Measurements from ENCODE around the gene SH3GLB1.

SH3GLB1 gene

GRCh38 chr1:86739648-86740509 lies 35.5 kb downstream of the SH3GLB1 start:
- DNase-seq: no peak

GRCh38 chr1:86741947-86742572 lies 37.7 kb downstream of the SH3GLB1 start:
- DNase-seq: peak; percentile 24

- DNase-seq: no peak
Observed at GRCh38 chr1:86747304-86747703, 42.9 kb downstream of the SH3GLB1 start.

- no peak for DNase-seq
Observed at GRCh38 chr1:86748622-86749373, 44.4 kb downstream of the SH3GLB1 start.

GRCh38 chr1:86750076-86750475 lies 45.7 kb downstream of the SH3GLB1 start:
- DNase-seq: no peak

GRCh38 chr1:86750530-86750929 lies 46.2 kb downstream of the SH3GLB1 start:
- DNase-seq: no peak

GRCh38 chr1:86751923-86752322 lies 47.5 kb downstream of the SH3GLB1 start:
- DNase-seq: no peak

GRCh38 chr1:86753700-86754099 lies 49.3 kb downstream of the SH3GLB1 start:
- DNase-seq: no peak

- DNase-seq: no peak
Observed at GRCh38 chr1:86754265-86754974, 50.0 kb downstream of the SH3GLB1 start.

- DNase-seq: no peak
Observed at GRCh38 chr1:86756062-86756406, 51.7 kb downstream of the SH3GLB1 start.

- no peak for DNase-seq
Observed at GRCh38 chr1:86757272-86757984, 53.1 kb downstream of the SH3GLB1 start.

GRCh38 chr1:86758570-86758969 lies 54.2 kb downstream of the SH3GLB1 start:
- no peak for DNase-seq

- no peak for DNase-seq
Observed at GRCh38 chr1:86760199-86760598, 55.8 kb downstream of the SH3GLB1 start.

GRCh38 chr1:86762336-86762735 lies 58.0 kb downstream of the SH3GLB1 start:
- DNase-seq: no peak

- no peak for DNase-seq
Observed at GRCh38 chr1:86764523-86764922, 60.1 kb downstream of the SH3GLB1 start.

GRCh38 chr1:86765073-86765472 lies 60.7 kb downstream of the SH3GLB1 start:
- no peak for DNase-seq

GRCh38 chr1:86765674-86766073 lies 61.3 kb downstream of the SH3GLB1 start:
- DNase-seq: no peak

- no peak for DNase-seq
Observed at GRCh38 chr1:86768554-86768953, 64.2 kb downstream of the SH3GLB1 start.

- DNase-seq: no peak
Observed at GRCh38 chr1:86769065-86769464, 64.7 kb downstream of the SH3GLB1 start.

GRCh38 chr1:86773341-86774288 lies 69.2 kb downstream of the SH3GLB1 start:
- no peak for DNase-seq
